NCI-H2227 treated with DMSO at 0.1 percent for 48 hours (cell line): ENCODE results near the gene TMBIM1.
"Not testable (repeated sequence)": the region's sequence is repeated elsewhere in the genome, so short reads cannot be mapped to it uniquely, and the experiment has no call there.

ENCODE experiments used
- DNase-seq: peaks from one replicate; lab custom pipeline; 2025; lab: John Stamatoyannopoulos, UW

Gene TMBIM1

GRCh38 chr2:218318241-218318640, 25.9 kb upstream of the TMBIM1 start:
- no peak for DNase-seq

GRCh38 chr2:218317835-218318234, 25.5 kb upstream of the TMBIM1 start:
- DNase-seq, result no peak

GRCh38 chr2:218317303-218317630, 25.0 kb upstream of the TMBIM1 start:
- no peak for DNase-seq

DNA sequence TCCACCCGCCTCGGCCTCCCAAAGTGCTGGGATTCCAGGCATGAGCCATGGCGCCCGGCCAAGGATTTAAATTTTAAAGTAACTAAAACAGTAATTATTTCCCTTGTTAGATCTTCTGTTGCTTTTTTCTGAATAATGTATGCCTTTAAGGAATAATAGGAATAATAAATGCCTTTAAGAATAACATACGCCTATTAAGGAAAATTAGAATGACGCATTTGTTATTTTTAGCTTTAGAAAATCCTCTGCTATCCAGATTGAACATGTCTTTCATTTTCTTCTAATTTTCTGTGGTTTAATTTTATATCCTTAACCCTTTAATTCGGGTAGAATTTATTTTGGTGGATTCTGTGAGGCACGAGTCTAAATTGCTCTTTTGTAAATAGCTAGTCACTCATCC, 23.1 kb upstream of the TMBIM1 start:
- DNase-seq, result no peak

DNA sequence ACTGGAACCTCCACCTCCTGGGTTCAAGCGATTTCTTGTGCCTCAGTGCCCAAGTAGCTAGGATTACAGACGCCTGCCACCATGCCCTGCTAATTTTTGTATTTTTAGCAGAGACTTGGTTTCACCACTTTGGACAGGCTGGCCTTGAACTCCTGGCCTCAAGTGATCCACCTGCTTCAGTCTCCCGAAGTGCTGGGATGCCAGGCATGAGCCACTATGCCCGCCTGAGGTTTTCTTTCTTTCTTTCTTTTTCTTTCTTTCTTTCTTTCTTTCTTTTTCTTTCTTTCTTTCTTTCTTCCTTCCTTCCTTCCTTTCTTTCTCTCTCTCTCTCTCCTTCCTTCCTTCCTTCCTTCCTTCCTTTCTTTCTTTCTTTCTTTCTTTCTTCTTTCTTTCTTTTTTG, 22.5 kb upstream of the TMBIM1 start:
- not testable (repeated sequence) for DNase-seq

DNA sequence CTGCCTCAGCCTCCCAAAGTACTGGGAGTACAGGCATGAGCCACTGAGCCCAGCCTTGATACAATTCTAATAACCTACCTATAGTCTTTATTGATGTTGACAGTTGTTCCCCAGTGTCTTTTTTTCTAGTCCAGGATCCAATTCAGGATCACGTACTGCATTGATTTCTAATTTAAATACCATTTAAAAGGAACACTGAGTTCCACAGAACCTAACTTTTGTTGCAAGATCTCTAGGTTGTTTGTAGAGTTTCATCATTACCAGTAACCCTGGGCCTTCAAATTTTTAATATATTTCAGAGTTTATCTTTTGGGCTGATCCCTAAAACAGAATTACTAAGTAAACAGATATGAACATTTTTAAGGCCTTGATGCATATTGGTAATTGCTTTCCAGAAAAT, 21.1 kb upstream of the TMBIM1 start:
- DNase-seq, result no peak

GRCh38 chr2:218312267-218312756, 20.0 kb upstream of the TMBIM1 start:
- no peak for DNase-seq

GRCh38 chr2:218311541-218312266, 19.4 kb upstream of the TMBIM1 start:
- not testable (repeated sequence) for DNase-seq

GRCh38 chr2:218310853-218311540, 18.7 kb upstream of the TMBIM1 start:
- no peak for DNase-seq

DNA sequence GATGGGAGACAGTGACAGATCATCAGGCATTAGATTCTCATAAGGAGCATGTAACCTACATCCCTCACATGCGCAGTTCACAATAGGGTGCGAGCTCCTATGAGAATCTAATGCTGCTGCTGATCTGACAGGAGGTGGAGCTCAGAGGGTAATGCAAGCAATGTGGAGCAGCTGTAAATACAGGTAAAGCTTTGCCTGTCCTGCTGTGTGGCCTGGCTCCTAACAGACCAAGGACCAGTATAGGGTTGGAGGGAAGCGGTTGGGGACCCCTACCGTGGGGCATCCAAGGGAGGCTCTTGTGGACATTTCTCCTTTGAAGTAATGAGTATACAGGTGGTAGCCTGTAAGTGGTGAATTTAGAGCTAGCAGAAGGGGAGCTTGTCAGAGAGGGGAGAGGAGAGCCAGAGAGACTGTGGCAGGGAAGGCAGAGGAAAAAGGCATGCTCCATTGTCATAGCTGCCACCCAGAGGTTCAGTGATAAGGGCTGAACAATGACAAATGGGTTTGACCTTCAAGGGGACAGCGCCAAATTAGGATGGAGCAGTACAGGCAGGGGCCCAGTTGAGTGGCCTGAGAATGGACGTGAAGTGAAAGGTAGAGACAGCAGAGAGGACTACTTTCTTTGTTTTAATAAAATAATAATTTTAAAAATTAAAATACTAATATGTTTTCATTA, 15.2 kb upstream of the TMBIM1 start:
- no peak for DNase-seq

GRCh38 chr2:218306184-218306920, 14.0 kb upstream of the TMBIM1 start:
- no peak for DNase-seq

DNA sequence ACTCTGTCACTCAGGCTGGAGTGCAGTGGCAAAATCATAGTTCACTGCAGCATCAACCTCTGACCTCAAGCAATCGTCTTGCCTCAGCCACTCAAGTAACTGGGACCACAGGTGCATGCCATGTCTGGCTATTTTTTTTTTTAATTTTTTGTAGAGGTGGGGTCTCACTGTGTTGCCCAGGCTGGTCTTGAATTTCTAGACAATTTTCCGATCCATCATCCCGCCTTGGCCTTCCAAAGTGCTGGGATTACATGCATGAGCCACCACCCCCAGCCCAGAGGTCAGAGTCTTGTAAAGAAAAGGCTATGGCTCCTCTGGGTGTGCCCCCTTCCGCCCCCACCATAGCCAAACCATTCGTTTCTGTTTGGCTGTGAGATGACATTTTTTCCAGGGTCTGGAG, 13.1 kb upstream of the TMBIM1 start:
- DNase-seq, result no peak

GRCh38 chr2:218301176-218301819, 9.0 kb upstream of the TMBIM1 start:
- peak; percentile 86 for DNase-seq

- no peak for DNase-seq
Measured at GRCh38 chr2:218300141-218300540, 7.8 kb upstream of the TMBIM1 start.

DNA sequence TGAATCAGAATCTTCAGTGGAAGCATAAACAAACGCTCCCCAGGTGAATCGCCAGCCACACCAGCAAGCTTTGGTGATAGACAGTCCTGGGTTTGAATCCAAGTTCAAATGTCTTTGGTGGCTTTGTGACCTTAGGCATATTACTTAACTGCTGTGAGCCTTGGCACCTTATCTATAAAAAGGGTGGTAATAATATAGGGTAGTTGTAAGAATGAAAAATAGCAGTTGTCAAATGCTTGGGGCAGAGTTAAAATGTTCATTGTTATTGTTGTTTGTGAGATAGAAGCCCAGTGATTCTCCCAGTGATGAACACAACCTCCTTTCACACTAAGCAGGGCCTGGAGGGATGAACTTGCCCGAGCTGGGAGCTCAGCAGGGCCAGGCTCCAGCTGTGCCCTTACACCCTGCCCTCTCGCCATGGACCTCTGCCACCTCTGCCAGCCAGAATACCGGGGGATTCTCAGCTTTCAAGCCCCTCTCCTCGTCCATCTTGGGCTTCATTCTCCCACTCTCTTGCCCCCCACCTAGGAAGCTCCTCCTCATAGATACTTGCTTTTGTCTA, 6.1 kb upstream of the TMBIM1 start:
- no peak for DNase-seq

DNA sequence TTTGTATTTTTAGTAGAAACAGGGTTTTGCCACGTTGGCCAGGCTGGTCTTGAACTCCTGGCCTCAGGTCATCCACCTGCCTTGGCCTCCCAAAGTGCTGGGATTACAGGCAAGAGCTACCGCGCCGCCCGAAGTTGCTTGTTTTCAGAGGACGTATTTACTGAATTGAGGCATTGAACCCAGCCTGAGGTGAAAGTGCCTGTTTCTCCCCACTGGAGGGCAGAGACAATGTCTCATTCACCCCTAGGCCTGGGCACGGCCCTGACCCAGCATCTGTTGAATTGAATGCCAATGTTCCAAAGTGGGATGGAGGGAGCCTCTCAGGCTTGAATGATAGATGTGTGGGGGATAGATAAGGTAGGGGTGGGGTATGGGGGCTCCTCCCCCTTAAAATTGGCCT, 4.5 kb upstream of the TMBIM1 start:
- no peak for DNase-seq

GRCh38 chr2:218296200-218296599, 3.9 kb upstream of the TMBIM1 start:
- no peak for DNase-seq

- DNase-seq, result no peak
Measured at GRCh38 chr2:218295029-218295428, 2.7 kb upstream of the TMBIM1 start.

GRCh38 chr2:218294430-218295022, 2.2 kb upstream of the TMBIM1 start:
- no peak for DNase-seq

DNA sequence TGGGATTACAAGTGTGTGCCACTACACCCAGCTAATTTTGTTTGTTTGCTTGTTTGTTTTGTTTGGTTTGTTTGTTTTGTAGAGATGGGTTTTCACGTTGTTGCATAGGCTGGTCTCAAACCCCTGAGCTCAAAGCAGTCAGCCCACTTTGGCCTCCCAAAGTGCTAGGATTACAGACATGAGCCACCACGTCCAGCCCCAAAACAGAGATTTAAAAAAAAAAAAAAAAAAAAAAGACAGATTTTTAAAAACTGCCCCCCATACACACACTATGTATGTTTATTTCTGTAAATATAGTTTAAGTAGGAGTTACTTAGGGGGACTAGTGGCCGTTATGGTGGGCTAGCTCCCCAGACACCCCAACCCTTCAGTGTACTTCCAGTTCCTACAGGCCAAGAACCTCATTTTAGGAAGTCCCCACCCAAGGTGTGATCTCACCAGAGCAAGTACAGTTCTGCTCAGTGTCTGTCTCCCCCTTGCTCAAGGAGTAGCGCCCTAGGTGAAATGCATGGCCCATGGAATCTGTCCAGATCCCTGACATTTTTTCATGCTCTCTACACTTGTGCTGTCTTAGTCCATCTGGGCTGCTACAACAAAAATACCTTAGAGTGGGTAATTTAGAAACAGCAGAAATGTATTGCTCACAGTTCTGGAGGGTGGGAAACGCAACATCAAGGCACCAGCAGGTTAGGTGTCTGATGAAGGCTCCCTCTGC, 1.6 kb upstream of the TMBIM1 start:
- DNase-seq, result no peak
